A673 (cell line): ENCODE data around the gene LMCD1. TPM values are rescaled to one million over a fixed set of nuclear protein-coding genes. Genes with fewer than 3 reads are reported as not detected.

Experiments used
- BruUV-seq: library from RNA; stranded (reverse); fragments of 400-500 nt; replicated peaks from 2 replicates; lab custom pipeline; 2021; lab: Mats Ljungman, UMichigan
- CTCF ChIA-PET: fragments of 300-600 bp; sonication (Branson Sonifier 250); formaldehyde crosslinking; loops from one replicate; lab custom pipeline; 2022; ENCODE audit warnings: antibody characterized with exemption; lab: Charles Lee
- POLR2A ChIA-PET: fragments of 300-600 bp; sonication (Branson Sonifier 250); formaldehyde crosslinking; loops from one replicate; lab custom pipeline; 2022; ENCODE audit warnings: antibody characterized with exemption; ENCODE audit not compliant: low non-redundant PET; lab: Charles Lee
- DNase-seq: peaks from one replicate; pipeline ENCODE4 v3.0.0-alpha.2; 2015; ENCODE audit warnings: low spot score
- H3K27ac ChIP-seq: fragments of 200-600 bp; sonication (generic); 2 replicates; pipeline ENCODE4 v1.5.1; 2016; ENCODE audit warnings: mixed run types, low read depth, mild to moderate bottlenecking, mixed read lengths, antibody characterized with exemption, low read length; ENCODE audit not compliant: poor library complexity, severe bottlenecking
- H3K27me3 ChIP-seq: fragments of 200-600 bp; sonication (generic); replicated peaks from 2 replicates; pipeline ENCODE4 v1.6.1; 2017; ENCODE audit warnings: mixed run types, low read depth, mild to moderate bottlenecking, mixed read lengths, antibody characterized with exemption, low read length; ENCODE audit not compliant: insufficient read depth, poor library complexity
- H3K36me3 ChIP-seq: fragments of 200-600 bp; sonication (generic); 2 replicates; pipeline ENCODE4 v1.6.1; 2016; ENCODE audit warnings: mixed run types, mild to moderate bottlenecking, mixed read lengths, antibody characterized with exemption, low read length; ENCODE audit not compliant: insufficient read depth, poor library complexity, severe bottlenecking
- H3K4me1 ChIP-seq: fragments of 200-600 bp; sonication (generic); 2 replicates; pipeline ENCODE4 v1.6.1; 2017; ENCODE audit warnings: mixed run types, mild to moderate bottlenecking, mixed read lengths, antibody characterized with exemption, low read length; ENCODE audit not compliant: insufficient read depth, poor library complexity, severe bottlenecking
- H3K4me3 ChIP-seq: fragments of 200-600 bp; sonication (generic); 2 replicates; pipeline ENCODE4 v1.5.1; 2016; ENCODE audit warnings: low read depth, mixed run types, mild to moderate bottlenecking, mixed read lengths, low read length; ENCODE audit not compliant: poor library complexity, severe bottlenecking
- H3K9me3 ChIP-seq: fragments of 200-600 bp; sonication (generic); 2 replicates; pipeline ENCODE4 v1.6.1; 2016; ENCODE audit warnings: mixed run types, low read depth, mild to moderate bottlenecking, mixed read lengths, antibody characterized with exemption, low read length; ENCODE audit not compliant: poor library complexity, severe bottlenecking
- CTCF ChIP-seq: fragments of 300-800, 200-600 bp; sonication (generic); conservative IDR thresholded peaks from 2 replicates; pipeline ENCODE4 v1.5.1; 2017; ENCODE audit warnings: low read depth, mild to moderate bottlenecking, antibody characterized with exemption, low read length, moderate library complexity, mixed read lengths
- EZH2 ChIP-seq: fragments of 200-600 bp; sonication (generic); IDR thresholded peaks from 2 replicates; pipeline ENCODE4 v1.6.1; 2017; ENCODE audit warnings: borderline replicate concordance, low read depth, mild to moderate bottlenecking, mixed read lengths, antibody characterized with exemption, low read length; ENCODE audit not compliant: poor library complexity, severe bottlenecking
- intact Hi-C: fragments of 100-400 bp; cut with micrococcal nuclease; formaldehyde crosslinking; loops from one replicate; pipeline ENCODE4 v1.10.0; 2022; ENCODE audit not compliant: unreplicated experiment
- total RNA-seq: library from RNA; stranded (reverse); gene quantifications from 2 replicates; pipeline ENCODE4 v1.2.3, GENCODE V29; 2021

Gene LMCD1
- total RNA-seq, 1 experiment from 2014 or later: 4.3 TPM

GRCh38 chr3:8575364-8576104, 73.9 kb downstream of the LMCD1 start:
- intact Hi-C loops: no loop called here
- no peak for TF ChIP-seq EZH2
- peaks cover 10% of the 10 kb centered on the region for H3K4me1 ChIP-seq
- H3K9me3 ChIP-seq: no peaks in the 10 kb centered on the region
- H3K27ac ChIP-seq: no peak overlapping the region
- H3K36me3 ChIP-seq: no peaks in the 10 kb centered on the region
- POLR2A ChIA-PET: no interaction called here
- H3K27me3 ChIP-seq: no peaks in the 10 kb centered on the region
- BruUV-seq: no TSS peak
- CTCF ChIA-PET: no interaction called here
- DNase-seq: no peak
- H3K4me3 ChIP-seq: no peak overlapping the region

DNA sequence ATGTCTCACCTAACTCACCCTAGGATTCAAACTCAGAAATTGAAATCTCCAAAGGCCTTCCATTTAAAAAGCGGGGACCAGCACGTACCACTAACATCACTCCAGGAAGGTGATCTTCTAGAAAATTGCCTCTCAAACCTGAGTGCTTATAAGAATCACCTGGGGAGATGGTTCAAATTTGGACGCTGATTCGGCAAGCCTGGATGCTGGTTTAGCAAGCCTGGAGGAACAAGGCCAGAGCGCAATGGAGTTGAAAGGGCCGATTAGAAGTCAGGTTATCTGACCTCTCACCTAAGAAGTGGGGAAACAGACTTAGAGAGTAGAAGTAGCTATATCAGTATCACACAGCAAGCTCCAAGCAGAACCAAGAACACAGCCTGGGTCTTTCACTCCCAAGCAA, 74.8 kb downstream of the LMCD1 start:
- ChIA-PET CTCF (no interaction called here), POLR2A (no interaction called here)
- no peaks in the 10 kb centered on the region for H3K36me3 ChIP-seq
- TF ChIP-seq EZH2 (no peak), CTCF (no peak)
- no peaks in the 10 kb centered on the region for H3K27me3 ChIP-seq
- peaks cover 4% of the 10 kb centered on the region for H3K4me1 ChIP-seq
- H3K9me3 ChIP-seq: no peaks in the 10 kb centered on the region
- DNase-seq: no peak
- H3K27ac ChIP-seq: no peak overlapping the region
- H3K4me3 ChIP-seq: no peak overlapping the region
- BruUV-seq: no TSS peak
- intact Hi-C loops: no loop called here

GRCh38 chr3:8576841-8577571, 75.4 kb downstream of the LMCD1 start:
- no peaks in the 10 kb centered on the region for H3K27me3 ChIP-seq
- intact Hi-C loops: no loop called here
- DNase-seq: no peak
- ChIA-PET CTCF (no interaction called here), POLR2A (no interaction called here)
- H3K27ac ChIP-seq: no peak overlapping the region
- TF ChIP-seq EZH2 (no peak), CTCF (no peak)
- no peak overlapping the region for H3K4me3 ChIP-seq
- BruUV-seq: no TSS peak
- H3K36me3 ChIP-seq: no peaks in the 10 kb centered on the region
- H3K9me3 ChIP-seq: no peaks in the 10 kb centered on the region
- no peaks in the 10 kb centered on the region for H3K4me1 ChIP-seq
